Measurements from ENCODE around the gene PGM3.
"Not testable (repeated sequence)": the region's sequence is repeated elsewhere in the genome, so short reads cannot be mapped to it uniquely, and the experiment has no call there.

PGM3 gene

DNA sequence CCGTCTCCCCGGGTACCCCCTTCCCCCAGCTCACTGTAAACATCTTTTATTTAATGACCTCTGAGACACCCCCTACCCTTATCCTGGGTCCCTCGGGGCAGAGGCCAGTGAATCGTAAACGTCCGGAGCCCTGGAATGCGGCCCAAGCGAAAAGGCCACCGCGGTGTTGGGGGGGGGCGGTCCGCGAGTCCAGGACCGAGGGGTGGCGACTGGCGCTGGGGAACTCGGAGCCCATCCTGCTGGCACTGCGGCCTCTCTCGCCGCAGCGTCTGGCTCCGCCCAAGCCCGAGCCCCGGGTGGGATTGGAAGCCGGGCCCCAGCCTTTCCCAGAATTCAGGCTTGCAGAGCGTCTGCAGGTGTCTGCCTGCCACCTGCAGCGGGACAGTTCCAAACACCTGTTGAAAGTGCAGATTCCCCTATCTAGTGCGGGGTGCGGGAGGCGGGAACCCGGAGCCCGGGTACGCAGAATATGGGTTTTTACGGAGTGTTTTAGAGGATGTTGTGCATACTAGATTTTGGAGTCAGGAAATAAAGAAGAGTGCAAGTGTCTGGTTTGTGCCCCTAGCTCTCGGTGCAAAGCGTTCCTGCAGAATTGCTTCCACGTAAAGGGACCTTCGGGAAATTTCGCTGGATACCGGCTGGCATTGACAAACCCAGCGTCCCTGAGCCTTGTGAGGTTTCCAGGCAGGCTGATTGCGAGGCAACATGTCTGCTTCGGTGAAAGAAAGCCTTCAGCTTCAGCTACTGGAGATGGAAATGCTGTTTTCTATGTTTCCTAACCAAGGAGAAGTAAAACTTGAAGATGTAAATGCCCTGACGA is 892 bp upstream of the PGM3 start (continued):
- TF ChIP-seq, protein P1, sequence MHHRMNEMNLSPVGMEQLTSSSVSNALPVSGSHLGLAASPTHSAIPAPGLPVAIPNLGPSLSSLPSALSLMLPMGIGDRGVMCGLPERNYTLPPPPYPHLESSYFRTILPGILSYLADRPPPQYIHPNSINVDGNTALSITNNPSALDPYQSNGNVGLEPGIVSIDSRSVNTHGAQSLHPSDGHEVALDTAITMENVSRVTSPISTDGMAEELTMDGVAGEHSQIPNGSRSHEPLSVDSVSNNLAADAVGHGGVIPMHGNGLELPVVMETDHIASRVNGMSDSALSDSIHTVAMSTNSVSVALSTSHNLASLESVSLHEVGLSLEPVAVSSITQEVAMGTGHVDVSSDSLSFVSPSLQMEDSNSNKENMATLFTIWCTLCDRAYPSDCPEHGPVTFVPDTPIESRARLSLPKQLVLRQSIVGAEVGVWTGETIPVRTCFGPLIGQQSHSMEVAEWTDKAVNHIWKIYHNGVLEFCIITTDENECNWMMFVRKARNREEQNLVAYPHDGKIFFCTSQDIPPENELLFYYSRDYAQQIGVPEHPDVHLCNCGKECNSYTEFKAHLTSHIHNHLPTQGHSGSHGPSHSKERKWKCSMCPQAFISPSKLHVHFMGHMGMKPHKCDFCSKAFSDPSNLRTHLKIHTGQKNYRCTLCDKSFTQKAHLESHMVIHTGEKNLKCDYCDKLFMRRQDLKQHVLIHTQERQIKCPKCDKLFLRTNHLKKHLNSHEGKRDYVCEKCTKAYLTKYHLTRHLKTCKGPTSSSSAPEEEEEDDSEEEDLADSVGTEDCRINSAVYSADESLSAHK (tag by site-specific recombination; IDR thresholded peaks at IDR 0.05) = no peak
- TF ChIP-seq ZNF311 (tag by site-specific recombination; IDR thresholded peaks at IDR 0.05; ENCODE audit: borderline replicate concordance) = no peak

DNA sequence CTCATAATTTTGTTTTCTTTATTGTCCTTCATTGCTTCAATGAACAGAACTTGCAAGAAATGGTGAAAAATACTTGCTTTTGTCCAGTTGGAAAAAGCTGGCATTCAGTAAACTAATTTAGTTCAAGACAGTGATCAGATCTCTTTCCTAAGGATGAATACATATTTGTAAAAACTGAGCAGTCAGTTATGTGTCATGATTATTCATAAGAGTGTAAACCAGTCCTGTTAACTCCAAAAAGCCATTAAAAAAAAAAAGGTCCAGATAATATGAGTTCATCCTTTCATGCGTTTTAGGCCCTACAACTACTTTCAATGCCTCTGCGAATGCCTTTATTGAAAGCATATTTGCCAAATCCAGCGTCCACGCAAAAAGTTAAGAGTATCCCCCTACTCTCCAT is 609 bp downstream of the PGM3 start:
- Histone ChIP-seq H3K4me3 (ENCODE audit: low read depth, low read length) (peak overlapping the region; percentile 94), H3K9me3 (ENCODE audit: control insufficient read depth, insufficient read depth, low read depth, low read length) (no peaks in the 10 kb centered on the region), H3K27ac (ENCODE audit: extremely low read depth, low read depth, low read length) (peak overlapping the region; percentile 76; the same call in 1 of the 2 replicates), H3K36me3 (ENCODE audit: control insufficient read depth in 2 of 2, insufficient read depth in 1 of 2, low read length in 2 of 2) (peaks cover 16 to 65% of the 10 kb centered on the region in 2 experiments), H3K4me1 (ENCODE audit: control insufficient read depth, insufficient read depth, low read length) (peaks cover 2% of the 10 kb centered on the region; the same call in 1 of the 2 replicates)
- ChIA-PET CTCF (interaction anchor here (0.6 to 1.1 kb wide), 2 partner anchors 22 to 28 kb away, joined by 3 read pairs; no protein-coding TSS in a partner anchor), POLR2A (interaction anchor here (1.6 kb wide), 1 partner anchor 127 kb away, joined by 4 read pairs; the partner anchor contains the start of gene UBE3D)
- TF ChIP-seq ZNF335 (tag by site-specific recombination; conservative IDR thresholded peaks at IDR 0.05) = 0 out of 2 replicates have a peak, but pooled peaks have one; percentile 76
- TF ChIP-seq, protein P2, sequence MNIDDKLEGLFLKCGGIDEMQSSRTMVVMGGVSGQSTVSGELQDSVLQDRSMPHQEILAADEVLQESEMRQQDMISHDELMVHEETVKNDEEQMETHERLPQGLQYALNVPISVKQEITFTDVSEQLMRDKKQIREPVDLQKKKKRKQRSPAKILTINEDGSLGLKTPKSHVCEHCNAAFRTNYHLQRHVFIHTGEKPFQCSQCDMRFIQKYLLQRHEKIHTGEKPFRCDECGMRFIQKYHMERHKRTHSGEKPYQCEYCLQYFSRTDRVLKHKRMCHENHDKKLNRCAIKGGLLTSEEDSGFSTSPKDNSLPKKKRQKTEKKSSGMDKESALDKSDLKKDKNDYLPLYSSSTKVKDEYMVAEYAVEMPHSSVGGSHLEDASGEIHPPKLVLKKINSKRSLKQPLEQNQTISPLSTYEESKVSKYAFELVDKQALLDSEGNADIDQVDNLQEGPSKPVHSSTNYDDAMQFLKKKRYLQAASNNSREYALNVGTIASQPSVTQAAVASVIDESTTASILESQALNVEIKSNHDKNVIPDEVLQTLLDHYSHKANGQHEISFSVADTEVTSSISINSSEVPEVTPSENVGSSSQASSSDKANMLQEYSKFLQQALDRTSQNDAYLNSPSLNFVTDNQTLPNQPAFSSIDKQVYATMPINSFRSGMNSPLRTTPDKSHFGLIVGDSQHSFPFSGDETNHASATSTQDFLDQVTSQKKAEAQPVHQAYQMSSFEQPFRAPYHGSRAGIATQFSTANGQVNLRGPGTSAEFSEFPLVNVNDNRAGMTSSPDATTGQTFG (tag by site-specific recombination; IDR thresholded peaks at IDR 0.05; ENCODE audit: borderline replicate concordance) = no peak
- TF ChIP-seq SETDB1 (IDR thresholded peaks at IDR 0.05; ENCODE audit: insufficient read length, low read length) = no peak

DNA sequence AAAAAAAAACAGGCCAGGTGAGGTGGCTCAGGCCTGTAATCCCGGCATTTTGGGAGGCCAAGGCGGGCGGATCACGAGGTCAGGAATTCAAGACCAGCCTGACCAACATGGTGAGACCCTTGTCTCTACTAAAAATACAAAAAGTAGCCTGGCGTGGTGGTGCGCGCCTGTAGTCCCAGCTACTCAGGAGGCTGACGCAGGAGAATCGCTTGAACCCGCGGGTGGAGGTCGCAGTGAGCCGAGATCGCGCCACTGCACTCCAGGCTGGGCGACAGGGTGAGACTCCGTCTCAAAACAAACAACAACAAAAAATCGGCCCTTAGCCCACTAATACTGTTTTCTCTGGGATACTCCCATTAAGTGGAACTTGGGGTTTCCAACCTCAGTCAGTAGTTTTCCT is 1.1 kb downstream of the PGM3 start:
- POLR2A ChIA-PET = interaction anchor here (1.6 kb wide), 1 partner anchor 126 kb away, joined by 4 read pairs; the partner anchor contains the start of gene UBE3D
- H3K9me3 ChIP-seq (ENCODE audit: control insufficient read depth, insufficient read depth, low read depth, low read length); H3K27ac ChIP-seq (ENCODE audit: extremely low read depth, low read depth, low read length); H3K4me1 ChIP-seq (ENCODE audit: control insufficient read depth, insufficient read depth, low read length): not testable (repeated sequence)
- TF ChIP-seq, protein P3, sequence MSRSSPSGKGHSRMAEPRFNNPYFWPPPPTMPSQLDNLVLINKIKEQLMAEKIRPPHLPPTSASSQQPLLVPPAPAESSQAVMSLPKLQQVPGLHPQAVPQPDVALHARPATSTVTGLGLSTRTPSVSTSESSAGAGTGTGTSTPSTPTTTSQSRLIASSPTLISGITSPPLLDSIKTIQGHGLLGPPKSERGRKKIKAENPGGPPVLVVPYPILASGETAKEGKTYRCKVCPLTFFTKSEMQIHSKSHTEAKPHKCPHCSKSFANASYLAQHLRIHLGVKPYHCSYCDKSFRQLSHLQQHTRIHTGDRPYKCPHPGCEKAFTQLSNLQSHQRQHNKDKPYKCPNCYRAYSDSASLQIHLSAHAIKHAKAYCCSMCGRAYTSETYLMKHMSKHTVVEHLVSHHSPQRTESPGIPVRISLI (tag by site-specific recombination; IDR thresholded peaks at IDR 0.05) = peak; percentile 3; the same call in 1 of the 2 replicates
- CTCF ChIA-PET = interaction anchor here (0.6 to 4.6 kb wide), 3 partner anchors 23 to 126 kb away, joined by 3 to 27 read pairs (median 3); partner anchors contain the start of genes DOP1A and UBE3D
- Histone ChIP-seq H3K4me3 (ENCODE audit: low read depth, low read length) (peak overlapping the region; percentile 94), H3K36me3 (ENCODE audit: control insufficient read depth in 2 of 2, insufficient read depth in 1 of 2, low read length in 2 of 2) (peaks cover 16 to 65% of the 10 kb centered on the region in 2 experiments)

DNA sequence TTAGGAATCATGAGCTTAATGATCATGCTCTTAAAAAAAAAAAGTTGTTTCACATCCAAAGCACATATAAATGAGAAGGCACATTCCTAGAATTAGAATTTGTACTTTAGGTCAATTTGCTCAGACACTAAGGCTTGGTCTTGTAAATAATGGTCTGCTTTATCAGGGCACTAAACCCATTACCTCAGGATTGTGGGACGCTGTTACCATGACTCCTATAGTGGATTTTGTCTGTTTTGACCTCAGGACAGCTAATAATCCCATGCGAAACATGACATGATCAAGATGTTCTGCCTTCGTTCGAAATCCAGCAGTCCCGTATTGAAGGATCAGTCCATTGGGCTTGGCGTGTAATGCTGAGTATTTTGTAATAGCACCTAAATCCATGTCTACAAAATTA is 2.4 kb downstream of the PGM3 start:
- no peak overlapping the region for H3K27ac ChIP-seq (ENCODE audit: extremely low read depth, low read depth, low read length)
- H3K9me3 ChIP-seq (ENCODE audit: control insufficient read depth, insufficient read depth, low read depth, low read length) = no peaks in the 10 kb centered on the region
- ChIA-PET POLR2A (interaction anchor here (0.6 to 1.2 kb wide), 2 partner anchors 11 to 38 kb away, joined by 3 to 7 read pairs; no protein-coding TSS in a partner anchor), CTCF (interaction anchor here (1.1 to 4.6 kb wide), 3 partner anchors 24 to 124 kb away, joined by 3 to 27 read pairs (median 5); partner anchors contain the start of genes DOP1A and UBE3D)
- no peak overlapping the region for H3K4me3 ChIP-seq (ENCODE audit: low read depth, low read length)
- peaks cover 5 to 65% of the 10 kb centered on the region in 2 experiments for H3K36me3 ChIP-seq (ENCODE audit: control insufficient read depth in 2 of 2, insufficient read depth in 1 of 2, low read length in 2 of 2)
- H3K4me1 ChIP-seq (ENCODE audit: control insufficient read depth, insufficient read depth, low read length) = peaks cover 2% of the 10 kb centered on the region; the same call in 1 of the 2 replicates
- TF ChIP-seq ZNF175 (tag by site-specific recombination; IDR thresholded peaks at IDR 0.05) = no peak
- no peak for TF ChIP-seq ZFHX2 (tag by site-specific recombination; conservative IDR thresholded peaks at IDR 0.05)
- no peak for TF ChIP-seq ZNF292 (tag by site-specific recombination; IDR thresholded peaks at IDR 0.05; ENCODE audit: borderline replicate concordance, low read depth)
- TF ChIP-seq ZNF677 (tag by site-specific recombination; IDR thresholded peaks at IDR 0.05) = no peak
- TF ChIP-seq OVOL3 (tag by site-specific recombination; IDR thresholded peaks at IDR 0.05) = no peak
- TF ChIP-seq ZNF777 (tag by site-specific recombination; IDR thresholded peaks at IDR 0.05; ENCODE audit: borderline replicate concordance) = no peak
- TF ChIP-seq, protein P4, sequence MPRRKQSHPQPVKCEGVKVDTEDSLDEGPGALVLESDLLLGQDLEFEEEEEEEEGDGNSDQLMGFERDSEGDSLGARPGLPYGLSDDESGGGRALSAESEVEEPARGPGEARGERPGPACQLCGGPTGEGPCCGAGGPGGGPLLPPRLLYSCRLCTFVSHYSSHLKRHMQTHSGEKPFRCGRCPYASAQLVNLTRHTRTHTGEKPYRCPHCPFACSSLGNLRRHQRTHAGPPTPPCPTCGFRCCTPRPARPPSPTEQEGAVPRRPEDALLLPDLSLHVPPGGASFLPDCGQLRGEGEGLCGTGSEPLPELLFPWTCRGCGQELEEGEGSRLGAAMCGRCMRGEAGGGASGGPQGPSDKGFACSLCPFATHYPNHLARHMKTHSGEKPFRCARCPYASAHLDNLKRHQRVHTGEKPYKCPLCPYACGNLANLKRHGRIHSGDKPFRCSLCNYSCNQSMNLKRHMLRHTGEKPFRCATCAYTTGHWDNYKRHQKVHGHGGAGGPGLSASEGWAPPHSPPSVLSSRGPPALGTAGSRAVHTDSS (tag by site-specific recombination; IDR thresholded peaks at IDR 0.05) = no peak
- no peak for TF ChIP-seq SP3 (tag by site-specific recombination; IDR thresholded peaks at IDR 0.05)
- TF ChIP-seq ZNF184 (tag by site-specific recombination; IDR thresholded peaks at IDR 0.05) = no peak
- no peak for TF ChIP-seq ZNF404 (tag by site-specific recombination; IDR thresholded peaks at IDR 0.05)
- no peak for TF ChIP-seq ZNF510 (tag by site-specific recombination; IDR thresholded peaks at IDR 0.05; ENCODE audit: insufficient replicate concordance)
- no peak for TF ChIP-seq ZNF785 (tag by site-specific recombination; IDR thresholded peaks at IDR 0.05)
- no peak for TF ChIP-seq YY1 (tag by site-specific recombination; IDR thresholded peaks at IDR 0.05)
- TF ChIP-seq ZNF514 (tag by site-specific recombination; IDR thresholded peaks at IDR 0.05) = no peak

Measured in HEK293 (cell line).